HEK293T (cell line): ENCODE data around the gene PTDSS2.

Source experiments
- ARNT ChIP-seq: fragments of 450-650 bp; IDR thresholded peaks from 2 replicates; pipeline ENCODE4 v1.6.1; 2017; ENCODE audit warnings: mild to moderate bottlenecking
- ELF4 ChIP-seq: fragments of 450-650 bp; IDR thresholded peaks from 2 replicates; pipeline ENCODE4 v1.6.1; 2017; ENCODE audit warnings: antibody characterized with exemption
- FOXA1 ChIP-seq: fragments of 450-650 bp; IDR thresholded peaks from 2 replicates; pipeline ENCODE4 v1.6.1; 2016; ENCODE audit warnings: mild to moderate bottlenecking
- FOXK2 ChIP-seq: fragments of 450-650 bp; IDR thresholded peaks from 2 replicates; pipeline ENCODE4 v1.6.1; 2016; ENCODE audit warnings: mild to moderate bottlenecking
- FOXM1 ChIP-seq: fragments of 450-650 bp; IDR thresholded peaks from 2 replicates; pipeline ENCODE4 v1.6.1; 2017; ENCODE audit warnings: mild to moderate bottlenecking, borderline replicate concordance
- HDGF ChIP-seq: fragments of 450-650 bp; IDR thresholded peaks from 2 replicates; pipeline ENCODE4 v1.6.1; 2017; ENCODE audit warnings: antibody characterized with exemption, borderline replicate concordance
- LEF1 ChIP-seq: fragments of 450-650 bp; IDR thresholded peaks from 2 replicates; pipeline ENCODE4 v1.6.1; 2017; ENCODE audit warnings: mild to moderate bottlenecking, borderline replicate concordance
- NFRKB ChIP-seq: fragments of 450-650 bp; IDR thresholded peaks from 2 replicates; pipeline ENCODE4 v1.6.1; 2016; ENCODE audit warnings: mild to moderate bottlenecking, moderate library complexity
- PKNOX1 ChIP-seq: fragments of 450-650 bp; IDR thresholded peaks from 2 replicates; pipeline ENCODE4 v1.6.1; 2016
- SP1 ChIP-seq: fragments of 450-650 bp; IDR thresholded peaks from 2 replicates; pipeline ENCODE4 v1.6.1; 2017
- ZNF384 ChIP-seq: fragments of 450-650 bp; IDR thresholded peaks from 2 replicates; pipeline ENCODE4 v1.6.1; 2016

GRCh38 chr11:515131-515530 is 65.1 kb downstream of the PTDSS2 start:
- TF ChIP-seq LEF1 (no peak), ARNT (no peak), ELF4 (no peak), PKNOX1 (no peak), FOXM1 (no peak), SP1 (no peak), FOXA1 (no peak), ZNF384 (no peak), HDGF (no peak), NFRKB (no peak), FOXK2 (no peak)
